ENCODE data around the gene C1GALT1C1L. TPM values are rescaled to one million over a fixed set of nuclear protein-coding genes. Genes with fewer than 3 reads are reported as not detected.
A peak's percentile ranks its signal among the peaks of the same experiment; 100 is the strongest.

C1GALT1C1L gene
- total and polyA plus RNA-seq, 2 of the 13 experiments (the other 11 are each of a cell fraction or from before 2014, with no cell fraction given), result 1.3 to 2.4 TPM

DNA sequence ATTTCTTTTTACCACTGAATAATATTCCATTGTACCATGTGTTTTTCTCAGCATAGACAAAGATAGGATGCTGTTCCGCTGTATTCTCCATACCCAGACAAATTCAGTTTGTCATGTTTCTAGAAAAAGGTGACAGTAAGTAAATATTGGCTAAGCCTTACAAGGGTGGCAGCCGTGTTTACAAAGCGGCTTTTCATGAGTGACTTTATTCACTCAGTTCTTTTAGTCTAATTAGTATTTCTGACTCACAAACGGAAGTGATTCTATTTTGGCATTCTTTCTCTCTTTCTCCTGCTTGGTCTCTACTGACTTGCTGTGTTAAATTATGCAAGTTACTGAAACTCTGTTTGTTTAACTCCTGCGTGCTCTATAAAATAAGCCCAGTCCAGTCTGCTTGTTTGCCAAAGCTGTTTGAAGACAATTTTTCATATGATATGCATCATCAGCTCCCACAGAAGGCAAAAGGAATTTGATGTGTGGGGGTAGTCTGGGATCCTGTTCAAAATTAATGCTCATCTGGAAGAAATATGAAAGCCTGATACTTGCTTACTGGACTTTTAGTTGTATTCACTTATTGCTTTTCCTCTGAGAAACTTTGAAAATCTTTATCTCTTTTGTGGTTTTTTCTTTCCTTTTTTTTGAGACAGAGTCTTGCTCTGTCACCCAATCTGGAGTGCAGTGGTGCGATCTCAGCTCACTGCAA, 41.5 kb downstream of the C1GALT1C1L start (continued):
- no peak for TF ChIP-seq ZNF318 (CRISPR knock-in tag; IDR thresholded peaks at IDR 0.05)
- TF ChIP-seq DNMT3B (CRISPR knock-in tag; conservative IDR thresholded peaks at IDR 0.05), result no peak; the same call in none of the 2 replicates
- TF ChIP-seq SSRP1 (CRISPR knock-in tag; IDR thresholded peaks at IDR 0.05), result 0 out of 2 replicates have a peak, but pooled peaks have one; percentile 28
- peak; percentile 94 for TF ChIP-seq FOXP4 (CRISPR knock-in tag; IDR thresholded peaks at IDR 0.05)
- no peak for TF ChIP-seq ESRRA (CRISPR knock-in tag; IDR thresholded peaks at IDR 0.05; ENCODE audit: low read depth)
- TF ChIP-seq PRDM4 (CRISPR knock-in tag; IDR thresholded peaks at IDR 0.05; ENCODE audit: borderline replicate concordance), result no peak
- no peak for TF ChIP-seq GPN1 (CRISPR knock-in tag; IDR thresholded peaks at IDR 0.05; ENCODE audit: borderline replicate concordance)
- TF ChIP-seq YEATS4 (CRISPR knock-in tag; IDR thresholded peaks at IDR 0.05; ENCODE audit: borderline replicate concordance), result no peak
- TF ChIP-seq POLR2AphosphoS2 (IDR thresholded peaks at IDR 0.05; ENCODE audit: low read depth, low read length), result no peak
- TF ChIP-seq NR2F6 (IDR thresholded peaks at IDR 0.05), result peak; percentile 85
- TF ChIP-seq NR2F6 (CRISPR knock-in tag; IDR thresholded peaks at IDR 0.05), result peak; percentile 78; the same call in 1 of the 2 replicates
- TF ChIP-seq, protein P1, sequence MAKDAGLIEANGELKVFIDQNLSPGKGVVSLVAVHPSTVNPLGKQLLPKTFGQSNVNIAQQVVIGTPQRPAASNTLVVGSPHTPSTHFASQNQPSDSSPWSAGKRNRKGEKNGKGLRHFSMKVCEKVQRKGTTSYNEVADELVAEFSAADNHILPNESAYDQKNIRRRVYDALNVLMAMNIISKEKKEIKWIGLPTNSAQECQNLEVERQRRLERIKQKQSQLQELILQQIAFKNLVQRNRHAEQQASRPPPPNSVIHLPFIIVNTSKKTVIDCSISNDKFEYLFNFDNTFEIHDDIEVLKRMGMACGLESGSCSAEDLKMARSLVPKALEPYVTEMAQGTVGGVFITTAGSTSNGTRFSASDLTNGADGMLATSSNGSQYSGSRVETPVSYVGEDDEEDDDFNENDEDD (CRISPR knock-in tag; IDR thresholded peaks at IDR 0.05; ENCODE audit: borderline replicate concordance), result no peak
- TF ChIP-seq ATF6 (CRISPR knock-in tag; conservative IDR thresholded peaks at IDR 0.05), result no peak
